ENCODE data around the gene BID.

The BID gene

GRCh38 chr22:17782621-17783020, 8.4 kb upstream of the BID start:
- no peak for DNase-seq

GRCh38 chr22:17782158-17782557, 7.9 kb upstream of the BID start:
- no peak for DNase-seq

- DNase-seq = peak; percentile 14
Observed at GRCh38 chr22:17781319-17782031, 7.2 kb upstream of the BID start.

GRCh38 chr22:17780741-17781318, 6.6 kb upstream of the BID start:
- DNase-seq = no peak

- DNase-seq = no peak
Observed at GRCh38 chr22:17780116-17780740, 6.0 kb upstream of the BID start.

- no peak for DNase-seq
Observed at GRCh38 chr22:17779286-17780115, 5.2 kb upstream of the BID start.

- DNase-seq = no peak
Observed at GRCh38 chr22:17778412-17778976, 4.2 kb upstream of the BID start.

- DNase-seq = no peak
Observed at GRCh38 chr22:17777717-17778044, 3.4 kb upstream of the BID start.

- peak; percentile 37 for DNase-seq
Observed at GRCh38 chr22:17777005-17777716, 2.9 kb upstream of the BID start.

- no peak for DNase-seq
Observed at GRCh38 chr22:17775781-17776465, 1.7 kb upstream of the BID start.

GRCh38 chr22:17774926-17775685, 837 bp upstream of the BID start:
- no peak for DNase-seq

GRCh38 chr22:17773606-17774205, 563 bp downstream of the BID start:
- DNase-seq = peak; percentile 27

GRCh38 chr22:17772958-17773605, 1.2 kb downstream of the BID start:
- DNase-seq = no peak

GRCh38 chr22:17772249-17772957, 1.9 kb downstream of the BID start:
- no peak for DNase-seq

GRCh38 chr22:17770180-17771077, 3.8 kb downstream of the BID start:
- DNase-seq = no peak

- DNase-seq = no peak
Observed at GRCh38 chr22:17769716-17770082, 4.6 kb downstream of the BID start.

- no peak for DNase-seq
Observed at GRCh38 chr22:17769013-17769715, 5.1 kb downstream of the BID start.
